Measurements from ENCODE around the gene CROCC2.

CROCC2 gene

GRCh38 chr2:240965296-240965904, 59.3 kb downstream of the CROCC2 start:
- TF ChIP-seq, protein P1, sequence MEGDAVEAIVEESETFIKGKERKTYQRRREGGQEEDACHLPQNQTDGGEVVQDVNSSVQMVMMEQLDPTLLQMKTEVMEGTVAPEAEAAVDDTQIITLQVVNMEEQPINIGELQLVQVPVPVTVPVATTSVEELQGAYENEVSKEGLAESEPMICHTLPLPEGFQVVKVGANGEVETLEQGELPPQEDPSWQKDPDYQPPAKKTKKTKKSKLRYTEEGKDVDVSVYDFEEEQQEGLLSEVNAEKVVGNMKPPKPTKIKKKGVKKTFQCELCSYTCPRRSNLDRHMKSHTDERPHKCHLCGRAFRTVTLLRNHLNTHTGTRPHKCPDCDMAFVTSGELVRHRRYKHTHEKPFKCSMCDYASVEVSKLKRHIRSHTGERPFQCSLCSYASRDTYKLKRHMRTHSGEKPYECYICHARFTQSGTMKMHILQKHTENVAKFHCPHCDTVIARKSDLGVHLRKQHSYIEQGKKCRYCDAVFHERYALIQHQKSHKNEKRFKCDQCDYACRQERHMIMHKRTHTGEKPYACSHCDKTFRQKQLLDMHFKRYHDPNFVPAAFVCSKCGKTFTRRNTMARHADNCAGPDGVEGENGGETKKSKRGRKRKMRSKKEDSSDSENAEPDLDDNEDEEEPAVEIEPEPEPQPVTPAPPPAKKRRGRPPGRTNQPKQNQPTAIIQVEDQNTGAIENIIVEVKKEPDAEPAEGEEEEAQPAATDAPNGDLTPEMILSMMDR (IDR thresholded peaks at IDR 0.05; ENCODE audit: low read depth, low read length, missing control alignments): no peak
- DNase-seq (ENCODE audit: low read depth): no peak
- H3K4me3 ChIP-seq (ENCODE audit: low read depth, low read length): no peak overlapping the region

DNA sequence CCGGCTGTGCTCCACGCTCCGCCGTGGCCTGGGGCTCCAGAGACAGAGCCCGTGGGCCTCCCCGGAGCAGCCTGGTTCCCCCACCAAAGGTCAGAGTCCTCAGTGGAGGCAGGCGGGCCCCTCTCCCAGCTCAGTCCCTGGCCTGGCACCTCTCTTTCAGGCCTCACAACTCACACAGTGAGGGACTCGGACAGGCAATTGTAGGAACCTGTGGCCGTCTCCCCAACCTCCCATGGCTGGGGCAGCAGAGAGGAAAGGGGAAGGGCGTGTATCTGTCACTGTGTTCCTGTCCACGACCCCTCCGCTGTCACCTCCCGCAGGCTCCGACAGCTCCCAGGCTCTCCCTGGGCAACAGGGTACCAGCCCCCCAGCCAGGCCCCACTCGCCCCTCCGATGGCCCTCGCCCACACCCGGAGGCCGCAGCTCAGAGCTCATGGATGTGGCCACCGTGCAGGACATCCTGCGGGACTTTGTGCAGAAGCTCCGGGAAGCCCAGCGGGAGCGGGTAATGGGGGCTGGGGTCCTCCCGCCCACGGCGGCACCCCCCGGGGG, 59.8 kb downstream of the CROCC2 start:
- TF ChIP-seq, protein P1 (IDR thresholded peaks at IDR 0.05; ENCODE audit: low read depth, low read length, missing control alignments): no peak
- H3K4me3 ChIP-seq (ENCODE audit: low read depth, low read length): no peak overlapping the region
- no peak for DNase-seq (ENCODE audit: low read depth)

DNA sequence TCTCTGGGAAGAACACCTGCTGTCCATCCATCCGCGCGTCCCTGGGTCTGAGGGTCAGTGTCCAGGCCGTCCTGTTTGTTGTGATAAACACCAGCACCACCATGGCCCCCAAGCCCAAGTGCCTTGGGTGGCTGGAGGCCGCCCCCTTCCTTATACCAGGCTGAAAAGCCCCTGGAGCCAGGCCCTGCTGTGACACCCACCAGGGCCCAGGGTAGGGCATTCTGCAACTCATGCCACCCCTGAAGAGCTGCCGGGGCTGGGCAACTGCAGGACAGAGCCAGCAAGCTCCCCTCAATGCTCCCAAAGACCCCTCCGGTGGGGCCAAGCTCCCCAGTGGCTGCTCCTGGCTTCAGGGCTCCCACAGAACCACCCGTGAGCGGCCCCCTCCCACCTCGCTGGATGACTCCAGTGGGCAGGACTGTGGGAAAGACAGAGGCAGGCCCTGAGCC, 60.3 kb downstream of the CROCC2 start:
- no peak overlapping the region for H3K4me3 ChIP-seq (ENCODE audit: low read depth, low read length)
- DNase-seq (ENCODE audit: low read depth): no peak
- TF ChIP-seq, protein P1 (IDR thresholded peaks at IDR 0.05; ENCODE audit: low read depth, low read length, missing control alignments): no peak

DNA sequence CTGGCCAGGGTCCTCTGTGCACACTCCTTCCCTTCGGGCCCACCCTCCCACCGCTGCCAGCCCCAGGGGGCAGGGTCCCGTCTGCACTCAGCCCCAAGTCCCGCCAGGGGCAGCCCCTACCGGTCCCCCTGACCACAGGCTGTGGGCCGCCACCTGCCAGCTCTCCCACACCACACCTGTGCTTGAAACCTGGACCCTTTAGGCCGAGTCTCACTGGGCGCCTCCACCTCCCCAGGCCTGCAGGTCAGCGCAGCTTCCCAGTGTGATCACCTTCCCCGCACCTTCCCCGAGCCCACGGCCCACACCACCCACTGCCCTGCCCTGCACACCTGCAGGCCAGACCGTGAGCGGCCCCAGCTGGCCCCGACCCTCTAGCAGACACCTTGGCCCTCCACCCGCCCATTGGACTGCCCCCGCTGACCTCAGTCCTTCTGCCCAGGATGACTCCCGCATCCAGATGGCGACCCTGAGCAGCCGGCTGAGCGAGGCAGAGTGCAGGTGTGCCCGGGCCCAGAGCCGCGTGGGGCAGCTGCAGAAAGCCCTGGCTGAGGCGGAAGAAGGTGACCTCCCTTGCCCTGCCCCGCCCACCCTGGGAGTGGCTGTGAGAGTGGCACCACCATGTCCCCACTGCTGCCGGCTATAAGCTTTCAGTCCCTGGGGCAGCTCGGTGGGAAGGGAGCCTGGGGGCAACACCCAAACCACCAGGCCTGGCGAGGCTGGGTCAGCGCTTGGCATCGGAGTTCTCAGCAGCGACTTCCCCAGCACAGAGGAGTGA, 61.0 kb downstream of the CROCC2 start:
- TF ChIP-seq, protein P1 (IDR thresholded peaks at IDR 0.05; ENCODE audit: low read depth, low read length, missing control alignments): no peak
- DNase-seq (ENCODE audit: low read depth): no peak
- H3K4me3 ChIP-seq (ENCODE audit: low read depth, low read length): no peak overlapping the region

DNA sequence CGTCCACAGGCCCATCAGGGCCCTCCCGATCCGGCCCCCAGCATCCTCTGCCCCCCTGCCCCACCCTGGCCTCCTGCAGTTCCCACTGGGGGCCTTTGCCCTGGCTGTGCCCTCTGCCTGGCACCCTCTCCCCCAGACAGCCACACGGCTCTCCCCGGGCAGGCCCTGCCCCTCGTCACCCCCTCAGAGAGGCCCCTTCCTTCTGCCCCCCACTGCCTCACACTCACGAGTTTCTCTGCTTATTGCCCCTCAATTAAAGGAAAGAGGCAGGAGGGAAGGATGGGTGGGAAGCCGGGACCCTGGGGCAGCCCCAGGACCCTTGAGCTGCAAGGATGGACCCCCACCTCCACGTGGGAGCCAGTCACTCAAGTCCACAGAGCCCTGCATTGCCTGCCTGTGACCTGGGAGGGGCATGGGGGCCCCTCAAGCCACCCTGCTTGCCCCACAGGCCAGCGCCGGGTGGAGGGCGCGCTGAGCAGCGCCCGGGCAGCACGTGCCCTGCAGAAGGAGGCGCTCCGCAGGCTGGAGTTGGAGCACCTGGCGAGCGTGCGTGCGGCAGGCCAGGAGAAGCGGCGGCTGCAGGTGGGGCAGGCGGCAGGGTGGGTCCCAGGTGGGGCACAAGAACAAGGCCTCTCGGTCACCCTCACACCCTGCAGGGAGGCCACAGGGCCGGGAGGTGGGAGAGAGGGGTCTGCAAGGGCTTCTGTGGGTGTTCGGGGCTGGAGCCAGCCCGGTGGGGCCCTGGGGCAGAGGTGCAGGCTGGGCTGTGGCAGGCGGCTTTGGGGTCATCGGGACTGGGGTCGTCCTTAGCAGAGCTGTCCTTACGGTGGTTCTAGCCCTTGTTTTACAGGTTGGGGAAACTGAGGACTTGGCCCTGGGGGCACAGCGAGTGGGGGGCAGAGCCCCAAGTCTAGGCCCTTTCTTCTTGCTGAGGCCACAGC, 61.8 kb downstream of the CROCC2 start:
- TF ChIP-seq, protein P1 (IDR thresholded peaks at IDR 0.05; ENCODE audit: low read depth, low read length, missing control alignments): no peak
- DNase-seq (ENCODE audit: low read depth): no peak
- H3K4me3 ChIP-seq (ENCODE audit: low read depth, low read length): no peak overlapping the region

DNA sequence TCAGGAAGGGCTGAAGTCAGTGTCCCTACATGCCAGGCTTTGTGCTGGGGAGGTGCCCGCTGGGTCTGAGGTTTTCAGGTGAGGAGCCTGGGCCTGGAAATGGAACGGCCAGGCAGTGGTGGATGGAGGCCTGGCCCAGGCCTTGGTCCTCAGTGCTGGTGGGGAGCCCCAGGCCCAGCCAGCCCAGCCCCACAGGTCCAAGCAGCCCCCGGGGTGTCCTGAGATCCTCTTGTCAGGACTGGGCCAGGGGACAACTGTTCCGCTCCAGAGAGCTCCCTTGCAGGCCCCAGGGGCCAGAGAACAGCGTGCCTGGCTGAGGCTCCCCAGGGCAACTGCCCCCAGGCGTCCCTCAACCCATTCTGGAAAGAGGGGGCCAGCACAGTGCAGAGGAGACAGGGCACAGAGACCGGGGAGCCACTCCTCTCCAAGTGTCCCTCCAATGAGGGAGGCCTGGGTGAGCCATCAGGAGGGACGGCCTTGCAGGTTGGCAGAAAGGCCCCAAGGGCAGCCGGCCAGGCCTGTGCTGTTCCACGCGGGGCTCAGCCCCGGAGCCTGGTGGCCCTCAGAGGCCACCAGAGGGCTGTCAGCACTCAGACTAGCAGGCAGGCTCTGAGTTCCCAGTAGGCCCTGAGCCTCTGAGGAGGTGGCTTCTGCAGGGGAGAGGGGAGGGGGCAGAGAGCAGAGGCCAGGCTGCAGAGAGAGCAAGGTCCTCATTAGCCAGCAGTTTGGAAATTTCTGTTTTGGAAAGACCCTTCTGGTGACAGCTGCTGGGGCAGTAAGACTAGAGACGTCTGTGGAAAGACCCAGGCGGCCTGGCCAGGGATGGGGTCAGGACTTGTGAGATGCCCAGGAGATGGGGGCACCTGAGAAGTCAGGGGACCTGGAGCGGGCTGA, 62.8 kb downstream of the CROCC2 start:
- no peak for DNase-seq (ENCODE audit: low read depth)
- TF ChIP-seq, protein P1 (IDR thresholded peaks at IDR 0.05; ENCODE audit: low read depth, low read length, missing control alignments): no peak
- H3K4me3 ChIP-seq (ENCODE audit: low read depth, low read length): no peak overlapping the region
